ENCODE measurements around the gene SOCS2.

DNA sequence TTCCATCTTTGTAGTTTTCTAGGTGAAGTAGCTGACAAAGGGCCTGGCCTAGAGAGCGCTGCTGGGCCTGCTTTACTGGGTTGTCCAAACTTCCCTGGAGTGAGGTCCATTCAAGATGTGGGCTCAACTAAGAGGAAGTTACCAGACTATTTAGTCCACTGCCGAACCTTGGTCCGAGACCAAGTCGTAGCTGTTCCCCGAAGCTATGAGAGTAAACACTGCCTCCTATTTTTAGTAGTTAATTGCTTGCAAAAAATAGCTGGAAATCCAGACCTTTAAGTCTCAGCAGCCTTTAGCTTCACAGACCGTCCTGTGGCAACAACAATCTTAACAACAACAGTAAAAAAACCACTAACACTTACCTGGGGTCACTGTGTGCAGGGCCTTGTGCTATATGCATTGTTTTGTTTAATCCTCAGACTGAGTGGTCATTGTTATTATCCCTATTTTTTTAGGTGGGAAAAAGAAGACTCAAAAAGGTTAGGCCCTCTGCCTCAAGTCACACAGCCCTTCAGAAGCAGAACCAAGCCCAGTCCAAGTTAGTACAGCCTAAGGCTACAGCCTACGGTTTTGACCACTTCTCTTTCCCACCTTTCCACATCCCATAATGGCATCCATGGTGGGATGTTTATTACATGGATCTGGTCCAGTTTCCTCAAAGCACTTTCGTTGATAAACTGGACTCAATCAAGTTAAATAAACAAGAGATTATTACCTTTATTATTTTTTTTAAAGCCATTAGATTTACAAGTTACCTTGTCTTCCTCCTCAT lies 30.6 kb downstream of the SOCS2 start:
- TF ChIP-seq, protein P1, sequence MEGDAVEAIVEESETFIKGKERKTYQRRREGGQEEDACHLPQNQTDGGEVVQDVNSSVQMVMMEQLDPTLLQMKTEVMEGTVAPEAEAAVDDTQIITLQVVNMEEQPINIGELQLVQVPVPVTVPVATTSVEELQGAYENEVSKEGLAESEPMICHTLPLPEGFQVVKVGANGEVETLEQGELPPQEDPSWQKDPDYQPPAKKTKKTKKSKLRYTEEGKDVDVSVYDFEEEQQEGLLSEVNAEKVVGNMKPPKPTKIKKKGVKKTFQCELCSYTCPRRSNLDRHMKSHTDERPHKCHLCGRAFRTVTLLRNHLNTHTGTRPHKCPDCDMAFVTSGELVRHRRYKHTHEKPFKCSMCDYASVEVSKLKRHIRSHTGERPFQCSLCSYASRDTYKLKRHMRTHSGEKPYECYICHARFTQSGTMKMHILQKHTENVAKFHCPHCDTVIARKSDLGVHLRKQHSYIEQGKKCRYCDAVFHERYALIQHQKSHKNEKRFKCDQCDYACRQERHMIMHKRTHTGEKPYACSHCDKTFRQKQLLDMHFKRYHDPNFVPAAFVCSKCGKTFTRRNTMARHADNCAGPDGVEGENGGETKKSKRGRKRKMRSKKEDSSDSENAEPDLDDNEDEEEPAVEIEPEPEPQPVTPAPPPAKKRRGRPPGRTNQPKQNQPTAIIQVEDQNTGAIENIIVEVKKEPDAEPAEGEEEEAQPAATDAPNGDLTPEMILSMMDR (optimal IDR thresholded peaks at IDR 0.05 in 1 of 3, IDR thresholded peaks at IDR 0.05 in 1 of 3, conservative IDR thresholded peaks at IDR 0.05 in 1 of 3; ENCODE audit: extremely low read depth in 1 of 3, insufficient read depth in 2 of 3, low read length in 3 of 3): no peak
- no peak for TF ChIP-seq EZH2 (IDR thresholded peaks at IDR 0.05; ENCODE audit: low read length)

Measured in keratinocyte (primary cell).